IMR-90 (cell line): ENCODE results near the gene NDUFS2. TPM values are rescaled to one million over a fixed set of nuclear protein-coding genes. Genes with fewer than 3 reads are reported as not detected.

Experiments
- CTCF ChIP-seq: conservative IDR thresholded peaks from 2 replicates; pipeline ENCODE4 v1.5.1; 2012; ENCODE audit warnings: mild to moderate bottlenecking, low read depth, low read length, improper control_type of control experiment
- FOS ChIP-seq: fragments of 150-350 bp; IDR thresholded peaks from 2 replicates; pipeline ENCODE4 v1.6.1; 2016; ENCODE audit warnings: low read depth, low read length
- NFE2L2 ChIP-seq: fragments of 150-350 bp; IDR thresholded peaks from 2 replicates; pipeline ENCODE4 v1.6.1; 2016; ENCODE audit warnings: low read depth, mild to moderate bottlenecking, low read length
- POLR2A ChIP-seq: IDR thresholded peaks from 2 replicates; pipeline ENCODE4 v1.6.1; 2012; ENCODE audit warnings: mild to moderate bottlenecking, low read depth, low read length
- RCOR1 ChIP-seq: IDR thresholded peaks from 2 replicates; pipeline ENCODE4 v1.6.1; 2012; ENCODE audit warnings: mild to moderate bottlenecking, low read length, improper control_type of control experiment; ENCODE audit not compliant: insufficient replicate concordance
- polyA plus RNA-seq, 3 experiments: library from polyadenylated mRNA; depleted of rRNA; stranded (reverse); fragments of >200 nt; gene quantifications; 2 replicates each; pipeline ENCODE4 v1.2.3, GENCODE V29; 2012; ENCODE audit warnings: low replicate concordance in 1 of 3
- total RNA-seq: library from RNA; depleted of rRNA; stranded (reverse); fragments of >200 nt; gene quantifications from 2 replicates; pipeline ENCODE4 v1.2.3, GENCODE V29; 2012

Gene NDUFS2
- total and polyA plus RNA-seq, 2 of the 4 experiments (the other 2 are of a cell fraction), result 85.5 to 101 TPM

- TF ChIP-seq NFE2L2, result no peak
- TF ChIP-seq CTCF, result no peak
- TF ChIP-seq RCOR1, result no peak
- no peak for TF ChIP-seq POLR2A
- no peak for TF ChIP-seq FOS
Measured at GRCh38 chr1:161176468-161177111, 25.6 kb upstream of the NDUFS2 start (continued).
